ENCODE results near the gene MVB12B.

- TF ChIP-seq CTCF (IDR thresholded peaks at IDR 0.05) (peak in 2 of 6 experiments; percentile 9 to 18), POLR2A (IDR thresholded peaks at IDR 0.05) (no peak)
Observed at GRCh38 chr9:126548312-126548711, 221.7 kb downstream of the MVB12B start.

All from Peyer's patch (tissue), 4 donors.